Stimulated activated CD4-positive, alpha-beta T cell treated with anti-CD3 and anti-CD28 coated beads, TNF-alpha, amount 100 ng/mL, for 1 hour (primary cell): Measurements from ENCODE around the gene ABCA13.

Experiments used
- DNase-seq, 3 donors: peaks; one replicate each; pipeline ENCODE4 v3.0.0-alpha.2; 2020; ENCODE audit warnings: low read depth in 3 of 3, low spot score in 1 of 3

Gene ABCA13

DNA sequence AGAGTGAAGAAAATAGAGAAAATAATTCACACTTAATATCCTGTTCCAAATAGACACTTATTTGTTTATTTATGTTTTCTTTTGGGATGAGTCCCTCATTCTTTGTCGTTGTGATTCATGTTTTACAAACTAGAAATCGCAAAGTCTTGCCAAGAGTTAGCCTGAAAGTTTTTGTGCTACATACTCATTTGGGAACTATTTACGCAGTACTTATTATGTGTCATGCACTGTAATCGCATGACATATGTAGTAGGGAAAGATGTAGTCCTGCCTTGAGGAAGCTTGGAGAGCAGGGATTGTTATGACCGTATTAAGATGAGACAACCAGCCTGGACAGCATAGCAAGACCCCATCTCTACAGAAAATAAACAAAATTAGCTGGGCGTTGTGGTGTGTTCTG, 189.3 kb downstream of the ABCA13 start:
- no peak for DNase-seq

DNA sequence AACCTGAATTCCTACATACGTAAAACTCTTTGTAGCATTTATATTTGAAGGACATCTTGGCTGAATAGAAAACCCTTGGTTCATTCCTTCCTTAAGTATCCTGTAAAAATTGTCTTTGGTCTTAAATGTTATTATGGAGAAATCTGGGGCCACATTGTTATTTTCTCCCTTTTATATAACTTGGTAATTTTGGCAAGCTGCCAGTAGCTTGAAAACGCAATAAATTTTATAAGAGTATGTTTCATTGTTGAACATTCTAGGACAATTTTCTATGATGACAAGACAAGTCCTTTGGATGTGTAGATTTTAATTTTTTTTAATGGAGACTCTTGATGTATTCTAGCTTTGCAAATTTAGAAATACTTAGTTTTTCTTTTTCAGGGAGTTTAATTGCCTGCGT, 191.9 kb downstream of the ABCA13 start:
- no peak for DNase-seq

- no peak for DNase-seq
These were observed 193.8 kb downstream of the ABCA13 start for GRCh38 chr7:48365010-48365409.

GRCh38 chr7:48366096-48366495, 194.8 kb downstream of the ABCA13 start:
- no peak for DNase-seq

DNA sequence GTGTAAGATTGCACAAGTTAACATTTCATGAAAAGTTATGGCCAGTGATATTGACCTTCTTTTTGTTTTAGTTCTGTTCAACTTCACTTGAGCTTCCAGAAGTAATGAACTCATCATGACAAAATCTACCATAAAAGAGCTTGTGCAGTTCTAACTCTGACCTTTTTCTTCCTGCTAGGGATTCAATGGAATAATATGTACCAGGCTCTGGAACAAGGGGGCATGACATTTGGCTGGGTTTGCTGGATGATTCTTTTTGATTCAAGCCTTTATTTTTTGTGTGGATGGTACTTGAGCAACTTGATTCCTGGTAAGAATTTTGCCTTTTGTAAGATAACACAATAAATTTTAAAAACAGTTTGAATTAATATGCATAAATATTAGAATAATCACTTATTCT, 205.0 kb downstream of the ABCA13 start:
- DNase-seq, result no peak

DNA sequence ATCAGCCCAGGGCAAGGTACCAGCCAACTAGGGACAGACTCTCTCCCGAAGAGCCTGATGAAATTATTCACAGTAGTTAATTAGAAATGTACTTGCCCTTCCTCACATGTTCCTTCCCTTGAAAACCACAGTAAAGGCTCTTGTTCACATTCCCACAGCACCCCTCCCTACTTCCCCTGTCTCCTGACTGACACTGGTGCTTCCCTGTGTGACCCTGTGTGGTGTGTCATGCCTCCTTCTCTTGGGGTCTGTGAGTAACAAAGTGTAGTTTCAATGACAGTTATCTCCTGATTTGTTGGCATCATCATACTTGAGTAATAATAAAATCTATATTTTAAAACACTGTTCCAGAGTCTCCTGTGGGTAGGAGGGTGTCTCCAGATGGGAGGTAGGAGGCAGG, 209.7 kb downstream of the ABCA13 start:
- no peak for DNase-seq

GRCh38 chr7:48381571-48381970, 210.3 kb downstream of the ABCA13 start:
- DNase-seq, result no peak

- DNase-seq, result no peak
These were observed 213.0 kb downstream of the ABCA13 start for GRCh38 chr7:48384180-48384752.

DNA sequence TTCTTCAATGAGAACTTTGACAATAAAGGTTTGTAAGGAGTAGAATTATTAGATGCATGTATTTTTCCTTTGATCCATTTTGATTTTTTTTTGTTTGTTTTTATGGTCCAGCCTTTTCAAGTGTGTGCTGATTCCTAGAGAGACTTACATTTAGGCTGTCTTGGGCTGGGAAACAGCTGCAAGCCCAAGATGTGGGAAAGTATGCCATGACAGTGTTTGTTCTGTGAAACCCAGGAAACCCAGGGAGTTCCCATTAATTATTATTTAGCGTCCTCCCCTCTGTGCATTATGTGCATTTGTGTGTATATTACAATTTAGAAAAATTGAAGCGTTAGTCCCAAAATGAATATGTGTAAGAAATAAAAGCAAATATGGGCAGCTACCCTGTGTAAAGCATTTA, 216.7 kb downstream of the ABCA13 start:
- DNase-seq, result no peak

DNA sequence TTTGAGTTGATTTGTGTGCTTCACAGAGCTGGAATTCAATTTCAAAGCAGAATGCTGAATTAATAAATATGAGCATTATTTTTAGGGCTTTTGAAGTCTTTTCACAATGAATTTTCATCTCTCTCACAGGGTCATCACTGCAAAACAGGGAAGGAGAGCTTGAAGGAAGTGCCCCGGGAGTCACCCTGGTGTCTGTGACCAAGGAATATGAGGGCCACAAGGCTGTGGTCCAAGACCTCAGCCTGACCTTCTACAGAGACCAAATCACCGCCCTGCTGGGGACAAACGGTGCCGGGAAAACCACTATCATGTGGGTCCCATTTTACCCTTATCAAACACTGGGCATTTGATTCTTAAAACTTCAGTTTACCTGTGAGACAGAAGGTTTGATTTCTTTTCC, 217.7 kb downstream of the ABCA13 start:
- no peak for DNase-seq

GRCh38 chr7:48389977-48390376, 218.7 kb downstream of the ABCA13 start:
- no peak for DNase-seq

- DNase-seq, result no peak
These were observed 219.4 kb downstream of the ABCA13 start for GRCh38 chr7:48390388-48391327.

DNA sequence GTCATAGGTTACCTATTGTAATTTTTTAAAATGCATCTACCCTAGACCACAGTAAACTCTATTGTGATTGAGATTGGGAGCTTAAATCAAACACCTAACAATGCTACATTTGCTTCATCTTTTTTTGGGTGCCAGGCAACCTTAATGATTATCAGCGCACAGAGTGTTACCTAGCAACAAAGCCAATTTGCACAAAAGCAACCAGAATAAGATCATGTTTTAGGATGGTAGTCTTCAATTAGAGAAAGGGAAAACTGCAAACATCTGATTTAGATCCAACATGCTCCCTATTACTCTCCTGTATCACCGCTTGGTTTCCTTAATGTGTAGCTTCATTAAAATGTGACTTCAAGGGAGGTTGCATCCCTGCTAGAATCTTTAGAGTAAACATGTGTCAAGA, 226.9 kb downstream of the ABCA13 start:
- no peak for DNase-seq

DNA sequence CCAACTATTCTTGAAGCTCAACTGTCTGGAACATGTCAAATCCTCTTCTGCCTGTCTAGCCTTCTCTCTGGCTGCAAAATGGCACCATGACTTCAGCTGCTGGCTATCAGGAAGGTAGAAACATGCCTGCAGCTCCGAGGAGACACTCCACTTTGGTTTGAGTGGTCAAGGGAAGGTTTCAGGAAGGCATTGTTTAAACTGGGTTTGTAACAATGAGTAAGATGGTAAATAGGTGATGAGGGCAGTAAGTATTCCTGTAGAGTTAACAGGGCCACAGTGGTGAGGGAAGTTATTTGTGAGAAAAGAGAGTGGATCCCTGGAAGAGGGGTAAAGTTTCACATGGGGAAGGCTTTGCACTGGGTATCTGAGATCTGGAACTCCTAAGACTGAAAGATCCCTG, 231.5 kb downstream of the ABCA13 start:
- DNase-seq, result no peak

- no peak for DNase-seq
These were observed 237.5 kb downstream of the ABCA13 start for GRCh38 chr7:48408731-48409130.

- DNase-seq, result no peak
These were observed 240.4 kb downstream of the ABCA13 start for GRCh38 chr7:48411619-48412018.

GRCh38 chr7:48414011-48414732, 242.9 kb downstream of the ABCA13 start:
- DNase-seq, result no peak

- DNase-seq, result no peak
These were observed 245.2 kb downstream of the ABCA13 start for GRCh38 chr7:48416327-48416908.

DNA sequence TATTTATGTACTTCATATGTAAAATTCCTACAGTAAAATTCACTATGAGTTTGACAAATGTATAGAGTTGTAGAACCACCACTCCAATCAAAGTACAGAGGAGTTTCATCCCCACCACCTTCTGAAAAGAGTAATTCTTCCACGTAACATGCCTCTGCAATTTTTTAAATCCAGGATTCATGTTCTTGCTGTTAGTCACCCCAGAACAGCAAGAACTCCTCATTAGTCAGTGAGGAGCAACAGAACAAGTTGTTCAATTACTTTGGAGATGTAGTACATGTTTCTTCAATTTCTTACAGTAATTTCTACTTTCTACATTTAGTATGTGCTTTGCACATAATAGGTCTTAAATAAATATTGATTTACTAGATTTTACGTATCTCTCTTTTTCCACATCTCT, 248.1 kb downstream of the ABCA13 start:
- no peak for DNase-seq

GRCh38 chr7:48420206-48420605, 248.9 kb downstream of the ABCA13 start:
- no peak for DNase-seq

DNA sequence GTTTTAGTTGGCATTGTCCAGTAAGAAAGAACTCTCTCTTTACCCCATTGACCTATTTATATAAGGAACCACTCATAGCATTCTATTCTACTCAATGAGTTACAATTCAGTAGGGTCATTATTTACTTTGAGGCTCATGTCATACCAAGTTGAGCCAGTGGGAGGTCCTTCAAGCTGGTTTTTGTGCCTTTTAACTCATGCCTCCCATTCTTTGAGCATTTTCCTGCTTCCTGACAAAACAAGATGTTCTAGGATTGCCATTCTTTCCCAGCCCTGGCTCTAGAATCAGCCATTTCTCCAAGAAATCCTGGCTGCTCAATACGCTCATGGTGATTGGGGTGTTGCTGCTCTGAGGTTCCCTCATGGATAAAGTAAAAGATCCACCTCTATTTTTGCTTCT, 250.1 kb downstream of the ABCA13 start:
- no peak for DNase-seq

- no peak for DNase-seq
These were observed 253.5 kb downstream of the ABCA13 start for GRCh38 chr7:48424731-48425130.
